Cardiac septum (tissue), 1 donor: ENCODE measurements around the gene BABAM1. TPM values are rescaled to one million over a fixed set of nuclear protein-coding genes. Genes with fewer than 3 reads are reported as not detected.

Source experiments
- total RNA-seq: library from RNA; stranded (reverse); fragmentation: NEBNext Ultra II Directional; extraction: Animal tissue kit (Norgen Biotek cat#: 25700); gene quantifications from one replicate; pipeline ENCODE4 v1.2.1, GENCODE V29; 2021
- donor health status: DM: no; HTN: no; CAD: no.

The BABAM1 gene
- total RNA-seq, 1 donor from 2014 or later = 70.5 TPM

Other genes starting within 250 kb of the BABAM1 start
- gene CPAMD8, start 240.6 kb upstream of the BABAM1 start, total RNA-seq = 7.1 TPM
- gene HAUS8, start 192.0 kb upstream of the BABAM1 start, total RNA-seq = 2.6 TPM
- 35.6 TPM for gene MYO9B, start 191.7 kb upstream of the BABAM1 start, total RNA-seq
- gene USE1, start 52.1 kb upstream of the BABAM1 start, total RNA-seq = 29.1 TPM
- gene OCEL1, start 41.2 kb upstream of the BABAM1 start, total RNA-seq = 18.8 TPM
- 50.5 TPM for gene NR2F6, start 21.5 kb upstream of the BABAM1 start, total RNA-seq
- 4.7 TPM for gene USHBP1, start 2.7 kb upstream of the BABAM1 start, total RNA-seq
- gene ANKLE1, start 14.5 kb downstream of the BABAM1 start, total RNA-seq = 0.30 TPM
- gene ABHD8, start 36.0 kb downstream of the BABAM1 start, total RNA-seq = 8.6 TPM
- 136 TPM for gene MRPL34, start 38.4 kb downstream of the BABAM1 start, total RNA-seq
- 38.8 TPM for gene DDA1, start 42.1 kb downstream of the BABAM1 start, total RNA-seq
- 7.3 TPM for gene ANO8, start 67.4 kb downstream of the BABAM1 start, total RNA-seq
- 9.8 TPM for gene GTPBP3, start 70.1 kb downstream of the BABAM1 start, total RNA-seq
- 32.8 TPM for gene PLVAP, start 109.9 kb downstream of the BABAM1 start, total RNA-seq
- gene CCDC194, start 126.8 kb downstream of the BABAM1 start, total RNA-seq = 0.40 TPM
- 29.8 TPM for gene BST2, start 138.2 kb downstream of the BABAM1 start, total RNA-seq
- 14.3 TPM for gene MVB12A, start 152.6 kb downstream of the BABAM1 start, total RNA-seq
- gene TMEM221, start 181.2 kb downstream of the BABAM1 start, total RNA-seq = not detected
- 0.59 TPM for gene NXNL1, start 193.5 kb downstream of the BABAM1 start, total RNA-seq
- 35.9 TPM for gene SLC27A1, start 203.1 kb downstream of the BABAM1 start, total RNA-seq
- 24.8 TPM for gene PGLS, start 244.2 kb downstream of the BABAM1 start, total RNA-seq